ENCODE measurements around the gene SLC16A5. TPM values are rescaled to one million over a fixed set of nuclear protein-coding genes. Genes with fewer than 3 reads are reported as not detected.

Gene SLC16A5
- total and polyA plus RNA-seq, 8 donors: 2.2 to 8.8 (median 4.4) TPM

GRCh38 chr17:75152922-75153779, 65.4 kb downstream of the SLC16A5 start:
- Histone ChIP-seq H3K36me3 (no peaks in the 10 kb centered on the region), H3K4me1 (peaks cover 0 to 14% (median 10%) of the 10 kb centered on the region in 3 donors), H3K9me3 (no peaks in the 10 kb centered on the region), H3K4me3 (peak overlapping the region; percentile 67 to 94 (median 76)), H3K27ac (no peak overlapping the region), H3K27me3 (no peaks in the 10 kb centered on the region)
- peak in 1 of 4 donors; percentile 28 for ATAC-seq
- intact Hi-C loops (cut with DNase I): no loop called here
- no peak for FAIRE-seq
- DNase-seq: peak in 1 of 6 donors; percentile 44
- no peak for TF ChIP-seq CTCF (IDR thresholded peaks at IDR 0.05)
- WGBS, 2 donors: 11 to 14% methylated on average over 27 to 28 of the region's 28 CpGs

- 0% methylated on average over 31 to 35 of the region's 35 CpGs for WGBS, 2 donors
- peak overlapping the region; percentile 67 to 94 (median 76) for H3K4me3 ChIP-seq
- DNase-seq (peak in 5 of 6 donors; percentile 28 to 66 (median 38)), ATAC-seq (peak in 2 of 4 donors; percentile 1 to 9), FAIRE-seq (no peak)
- intact Hi-C loops (cut with DNase I): no loop called here
- TF ChIP-seq CTCF (IDR thresholded peaks at IDR 0.05): no peak
- no peaks in the 10 kb centered on the region for H3K27me3 ChIP-seq
- H3K27ac ChIP-seq: peak overlapping the region in 2 of 4 donors; percentile 70 to 71
- no peaks in the 10 kb centered on the region for H3K36me3 ChIP-seq
- no peaks in the 10 kb centered on the region for H3K9me3 ChIP-seq
- H3K4me1 ChIP-seq: peaks cover 0 to 10% (median 9%) of the 10 kb centered on the region in 3 donors
Observed at GRCh38 chr17:75153780-75154194, 66.0 kb downstream of the SLC16A5 start.

- H3K9me3 ChIP-seq: no peaks in the 10 kb centered on the region
- intact Hi-C loops (cut with DNase I): no loop called here
- H3K27me3 ChIP-seq: no peaks in the 10 kb centered on the region
- H3K27ac ChIP-seq: peak within 1 kb of the TSS; percentile 29 to 71 (median 56)
- no peak for TF ChIP-seq CTCF (IDR thresholded peaks at IDR 0.05)
- H3K4me1 ChIP-seq: peaks cover 0 to 10% (median 9%) of the 10 kb centered on the region in 3 donors
- H3K36me3 ChIP-seq: no peaks in the 10 kb centered on the region
- FAIRE-seq: peak; percentile 17
- peak; percentile 99 for ATAC-seq
- WGBS, 2 donors: 2 to 3% methylated on average over 45 to 67 of the region's 67 CpGs
- peak; percentile 93 to 99 (median 98) for DNase-seq
- H3K4me3 ChIP-seq: peak within 1 kb of the TSS; percentile 67 to 94 (median 76)
Observed at GRCh38 chr17:75154195-75155106, 66.7 kb downstream of the SLC16A5 start, which contains the start of gene JPT1. TSS of gene JPT1 (minus strand) at chr17:75154512. CDS start at chr17:75154397, 115 bp downstream.

- ATAC-seq: no peak
- FAIRE-seq: no peak
- DNase-seq: peak in 1 of 6 donors; percentile 17
- H3K27ac ChIP-seq: no peak overlapping the region
- H3K27me3 ChIP-seq: no peaks in the 10 kb centered on the region
- no peak for TF ChIP-seq CTCF (IDR thresholded peaks at IDR 0.05)
- peaks cover 0 to 10% (median 9%) of the 10 kb centered on the region in 3 donors for H3K4me1 ChIP-seq
- no peaks in the 10 kb centered on the region for H3K36me3 ChIP-seq
- H3K4me3 ChIP-seq: no peak overlapping the region
- WGBS, 2 donors: 82 to 84% methylated on average over 3 of the region's 3 CpGs
- intact Hi-C loops (cut with DNase I): no loop called here
- no peaks in the 10 kb centered on the region for H3K9me3 ChIP-seq
Observed at GRCh38 chr17:75155191-75155601, 67.4 kb downstream of the SLC16A5 start.

Other genes with a start within 250 kb of the SLC16A5 start
- under 1 TPM in 3 of 6 donors, not detected in 3; 0.03 to 0.12 (median 0.06) TPM for gene GRIN2C, start 228.1 kb upstream of the SLC16A5 start, total RNA-seq
- under 1 TPM; 0.09 to 0.15 TPM for gene GRIN2C, start 228.1 kb upstream of the SLC16A5 start, polyA plus RNA-seq
- gene FDXR, start 215.0 kb upstream of the SLC16A5 start, total RNA-seq: 10 to 100 TPM in 4 of 6 donors, 1 to 10 TPM in 2; 4.3 to 15.1 (median 12.5) TPM
- 10 to 100 TPM in 1 of 2 donors, 1 to 10 TPM in 1; 8.5 to 11.4 TPM for gene FDXR, start 215.0 kb upstream of the SLC16A5 start, polyA plus RNA-seq
- gene FADS6, start 194.3 kb upstream of the SLC16A5 start, total RNA-seq: under 1 TPM in 1 of 6 donors, not detected in 5; 0.16 TPM
- gene FADS6, start 194.3 kb upstream of the SLC16A5 start, polyA plus RNA-seq: under 1 TPM in 1 of 2 donors, not detected in 1; 0.07 TPM
- under 1 TPM in 5 of 6 donors, not detected in 1; 0.03 to 0.17 (median 0.09) TPM for gene USH1G, start 164.7 kb upstream of the SLC16A5 start, total RNA-seq
- under 1 TPM; 0.08 to 0.09 TPM for gene USH1G, start 164.7 kb upstream of the SLC16A5 start, polyA plus RNA-seq
- gene OTOP2, start 163.7 kb upstream of the SLC16A5 start, total RNA-seq: not detected
- gene OTOP2, start 163.7 kb upstream of the SLC16A5 start, polyA plus RNA-seq: not detected
- gene OTOP3, start 152.1 kb upstream of the SLC16A5 start, total RNA-seq: under 1 TPM; 0.15 to 0.65 (median 0.39) TPM
- under 1 TPM; 0.15 to 0.35 TPM for gene OTOP3, start 152.1 kb upstream of the SLC16A5 start, polyA plus RNA-seq
- 100 to 1,000 TPM in 5 of 6 donors, 10 to 100 TPM in 1; 76.7 to 145 (median 117) TPM for gene HID1, start 115.2 kb upstream of the SLC16A5 start, total RNA-seq
- gene HID1, start 115.2 kb upstream of the SLC16A5 start, polyA plus RNA-seq: 100 to 1,000 TPM; 217 to 262 TPM
- 10 to 100 TPM in 1 of 6 donors, 1 to 10 TPM in 5; 2.3 to 11.2 (median 3.4) TPM for gene CDR2L, start 100.3 kb upstream of the SLC16A5 start, total RNA-seq
- 1 to 10 TPM; 4.6 to 5.7 TPM for gene CDR2L, start 100.3 kb upstream of the SLC16A5 start, polyA plus RNA-seq
- gene MRPL58, start 75.3 kb upstream of the SLC16A5 start, total RNA-seq: 10 to 100 TPM; 11.7 to 22.2 (median 14.1) TPM
- gene MRPL58, start 75.3 kb upstream of the SLC16A5 start, polyA plus RNA-seq: 10 to 100 TPM; 20.9 to 23.6 TPM
- 100 to 1,000 TPM in 4 of 6 donors, 10 to 100 TPM in 2; 81.6 to 121 (median 105) TPM for gene ATP5PD, start 41.0 kb upstream of the SLC16A5 start, total RNA-seq
- 100 to 1,000 TPM; 215 to 229 TPM for gene ATP5PD, start 41.0 kb upstream of the SLC16A5 start, polyA plus RNA-seq
- gene KCTD2, start 40.7 kb upstream of the SLC16A5 start, total RNA-seq: 10 to 100 TPM in 1 of 6 donors, 1 to 10 TPM in 5; 6.3 to 13.2 (median 8.5) TPM
- 10 to 100 TPM; 13.0 to 14.6 TPM for gene KCTD2, start 40.7 kb upstream of the SLC16A5 start, polyA plus RNA-seq
- gene ARMC7, start 22.0 kb downstream of the SLC16A5 start, total RNA-seq: 1 to 10 TPM; 2.3 to 7.4 (median 3.4) TPM
- gene ARMC7, start 22.0 kb downstream of the SLC16A5 start, polyA plus RNA-seq: 1 to 10 TPM; 5.7 to 6.3 TPM
- gene NT5C, start 43.8 kb downstream of the SLC16A5 start, total RNA-seq: 10 to 100 TPM; 14.4 to 32.3 (median 18.7) TPM
- gene NT5C, start 43.8 kb downstream of the SLC16A5 start, polyA plus RNA-seq: 10 to 100 TPM; 62.5 to 76.3 TPM
- gene JPT1, start 66.6 kb downstream of the SLC16A5 start, total RNA-seq: 10 to 100 TPM in 3 of 6 donors, 1 to 10 TPM in 3; 7.5 to 32.9 (median 11.9) TPM
- gene JPT1, start 66.6 kb downstream of the SLC16A5 start, polyA plus RNA-seq: 10 to 100 TPM; 21.8 to 33.1 TPM
- gene SUMO2, start 95.0 kb downstream of the SLC16A5 start, total RNA-seq: 100 to 1,000 TPM; 102 to 178 (median 141) TPM
- 10 to 100 TPM; 38.1 to 62.6 TPM for gene SUMO2, start 95.0 kb downstream of the SLC16A5 start, polyA plus RNA-seq
- gene NUP85, start 117.7 kb downstream of the SLC16A5 start, total RNA-seq: 10 to 100 TPM; 21.0 to 33.1 (median 23.0) TPM
- 100 to 1,000 TPM in 1 of 2 donors, 10 to 100 TPM in 1; 45.7 to 105 TPM for gene NUP85, start 117.7 kb downstream of the SLC16A5 start, polyA plus RNA-seq
- gene GGA3, start 173.7 kb downstream of the SLC16A5 start, total RNA-seq: 10 to 100 TPM; 13.9 to 31.1 (median 20.2) TPM
- 10 to 100 TPM; 25.9 to 39.7 TPM for gene GGA3, start 173.7 kb downstream of the SLC16A5 start, polyA plus RNA-seq
- gene MRPS7, start 173.9 kb downstream of the SLC16A5 start, total RNA-seq: 10 to 100 TPM; 11.3 to 24.1 (median 19.2) TPM
- 10 to 100 TPM; 23.3 to 34.0 TPM for gene MRPS7, start 173.9 kb downstream of the SLC16A5 start, polyA plus RNA-seq
- gene MIF4GD, start 183.3 kb downstream of the SLC16A5 start, total RNA-seq: 10 to 100 TPM; 11.7 to 15.4 (median 14.7) TPM
- gene MIF4GD, start 183.3 kb downstream of the SLC16A5 start, polyA plus RNA-seq: 10 to 100 TPM; 10.6 to 17.6 TPM
- gene SLC25A19, start 201.5 kb downstream of the SLC16A5 start, total RNA-seq: 10 to 100 TPM in 1 of 6 donors, 1 to 10 TPM in 5; 4.4 to 10.8 (median 6.7) TPM
- 1 to 10 TPM; 8.5 to 9.3 TPM for gene SLC25A19, start 201.5 kb downstream of the SLC16A5 start, polyA plus RNA-seq

All from pancreas (tissue), 10 donors.